Aorta (tissue), 5 donors: ENCODE measurements around the gene CCNB3. TPM values are rescaled to one million over a fixed set of nuclear protein-coding genes. Genes with fewer than 3 reads are reported as not detected.
A peak's percentile ranks its signal among the peaks of the same experiment; 100 is the strongest.

Experiments used
- ATAC-seq: fragments of 200-7000 bp; cut with Tn5 transposase; one replicate; pipeline ENCODE4 v1.9.1; 2022; ENCODE audit warnings: moderate library complexity; ENCODE audit not compliant: low FRiP score
- DNase-seq, 2 donors: peaks; one replicate each; pipeline ENCODE4 v3.0.0-alpha.2; 2020
- H3K27ac ChIP-seq, 2 donors: one replicate each; pipeline ENCODE4 v1.5.1; 2013; ENCODE audit warnings: low read length in 2 of 2, mild to moderate bottlenecking in 2 of 2, moderate library complexity in 2 of 2, control low read depth in 1 of 2, inconsistent platforms in 1 of 2, low read depth in 1 of 2
- H3K27me3 ChIP-seq, 2 donors: one replicate each; pipeline ENCODE4 v1.6.1; 2013; ENCODE audit warnings: control low read depth in 1 of 2, low read length in 1 of 2, mild to moderate bottlenecking in 1 of 2, moderate library complexity in 1 of 2; ENCODE audit not compliant: insufficient read depth in 2 of 2, control insufficient read depth in 1 of 2
- H3K36me3 ChIP-seq, 2 donors: one replicate each; pipeline ENCODE4 v1.6.1; 2013; ENCODE audit warnings: control low read depth in 1 of 2, low read length in 1 of 2, mild to moderate bottlenecking in 1 of 2; ENCODE audit not compliant: insufficient read depth in 2 of 2, control insufficient read depth in 1 of 2
- H3K4me1 ChIP-seq, 2 donors: one replicate each; pipeline ENCODE4 v1.6.1; 2013; ENCODE audit warnings: low read length in 2 of 2, control low read depth in 1 of 2, mild to moderate bottlenecking in 1 of 2, moderate library complexity in 1 of 2; ENCODE audit not compliant: insufficient read depth in 2 of 2, control insufficient read depth in 1 of 2
- H3K4me3 ChIP-seq, 2 donors: one replicate each; pipeline ENCODE4 v1.5.1; 2013; ENCODE audit warnings: low read length in 2 of 2, control low read depth in 1 of 2, mild to moderate bottlenecking in 1 of 2
- H3K9me3 ChIP-seq: one replicate; pipeline ENCODE4 v1.6.1; 2013; ENCODE audit warnings: mild to moderate bottlenecking, low read length; ENCODE audit not compliant: control insufficient read depth
- WGBS, 2 donors: extraction: QIAGEN DNeasy Blood & Tissue Kit; methylation state at CpG; one replicate each; pipeline ENCODE4 v1.1.7; 2013; 5-methylcytosine and 5-hydroxymethylcytosine counted together
- intact Hi-C, 2 donors: fragments of 100-400 bp; cut with DNase I; formaldehyde crosslinking; loops; one replicate each; pipeline versions ENCODE4 v1.14.2 to v1.15.0; 2022
- long read RNA-seq, 2 donors: library from polyadenylated mRNA; unstranded; transcript quantifications; one replicate each; pipeline ENCODE4 v2.0.0, GENCODE V29; 2020 to 2021
- polyA plus RNA-seq, 2 donors: library from polyadenylated mRNA; stranded (reverse); fragments of 200-250 nt; gene quantifications; one replicate each; pipeline ENCODE4 v1.2.3, GENCODE V29; 2013
- total RNA-seq, 2 donors: library from RNA; stranded (reverse); fragmentation: NEBNext Ultra II Directional; extraction: Animal tissue kit (Norgen Biotek cat#: 25700); gene quantifications; one replicate each; pipeline ENCODE4 v1.2.1, GENCODE V29; 2021
- donor health status: healthy with polysubstance abuse.
- donor health status: Bipolar disorder and iron deficiency.
- donor health status: DM: no; HTN: no; CAD: no.
- donor health status: DM: no; HTN: no; CAD: no.
- donor health status: DM: yes; HTN: yes; CAD: no.

Gene CCNB3
- under 1 TPM in 1 of 2 donors, not detected in 1; 0.32 TPM for total RNA-seq
- polyA plus RNA-seq, result not detected
- long read RNA-seq, donor 1, partial matches to known transcripts, result 0 of 1 reads
- long read RNA-seq, donor 1, other reads (novel, unspliced or antisense), result 1 of 1 reads
- long read RNA-seq, donor 2, result 0 reads

GRCh38 chrX:50204364-50204899 is at the start of gene CCNB3:
Gene CCNB3 (plus strand): TSS chrX:50204765. CDS start chrX:50285164, 80,399 bp downstream.
- H3K27me3 ChIP-seq, result no peaks in the 10 kb centered on the region
- ATAC-seq (peak; percentile 85), DNase-seq (peak; percentile 82 to 86)
- intact Hi-C loops, result no loop called here
- no peaks in the 10 kb centered on the region for H3K4me1 ChIP-seq
- no peak within 1 kb of the TSS for H3K27ac ChIP-seq
- no peaks in the 10 kb centered on the region for H3K9me3 ChIP-seq
- WGBS, 2 donors, result 1 to 10% methylated on average over 19 of the region's 19 CpGs
- H3K36me3 ChIP-seq, result no peaks in the 10 kb centered on the region
- H3K4me3 ChIP-seq, result no peak within 1 kb of the TSS

- H3K27me3 ChIP-seq, result no peaks in the 10 kb centered on the region
- H3K4me3 ChIP-seq, result no peak overlapping the region
- no peaks in the 10 kb centered on the region for H3K4me1 ChIP-seq
- no peaks in the 10 kb centered on the region for H3K36me3 ChIP-seq
- no peak for ATAC-seq
- DNase-seq, result no peak
- H3K9me3 ChIP-seq, result no peaks in the 10 kb centered on the region
- no peak overlapping the region for H3K27ac ChIP-seq
- 20 to 25% methylated on average over 4 of the region's 4 CpGs for WGBS, 2 donors
- intact Hi-C loops, result no loop called here
These were observed 46.9 kb upstream of the CCNB3 start for GRCh38 chrX:50157545-50158135.

GRCh38 chrX:50158593-50158992 is 46.0 kb upstream of the CCNB3 start:
- intact Hi-C loops, result no loop called here
- Histone ChIP-seq H3K36me3 (no peaks in the 10 kb centered on the region), H3K4me1 (no peaks in the 10 kb centered on the region), H3K27ac (no peak overlapping the region), H3K9me3 (no peaks in the 10 kb centered on the region), H3K4me3 (no peak overlapping the region), H3K27me3 (no peaks in the 10 kb centered on the region)
- no peak for ATAC-seq
- DNase-seq, result no peak
- 11 to 18% methylated on average over 1 of the region's 1 CpG for WGBS, 2 donors

GRCh38 chrX:50161127-50161526 is 43.4 kb upstream of the CCNB3 start:
- Histone ChIP-seq H3K36me3 (no peaks in the 10 kb centered on the region), H3K4me1 (no peaks in the 10 kb centered on the region), H3K27me3 (no peaks in the 10 kb centered on the region), H3K9me3 (no peaks in the 10 kb centered on the region), H3K4me3 (no peak overlapping the region), H3K27ac (no peak overlapping the region)
- DNase-seq (no peak), ATAC-seq (no peak)
- intact Hi-C loops, result no loop called here
- 52 to 72% methylated on average over 3 of the region's 3 CpGs for WGBS, 2 donors

- Histone ChIP-seq H3K36me3 (no peaks in the 10 kb centered on the region), H3K9me3 (no peaks in the 10 kb centered on the region), H3K4me3 (no peak overlapping the region), H3K4me1 (no peaks in the 10 kb centered on the region), H3K27me3 (no peaks in the 10 kb centered on the region), H3K27ac (no peak overlapping the region)
- WGBS, 2 donors, result 74 to 84% methylated on average over 5 of the region's 5 CpGs
- DNase-seq (no peak), ATAC-seq (no peak)
- intact Hi-C loops, result no loop called here
These were observed 38.8 kb upstream of the CCNB3 start for GRCh38 chrX:50165727-50166126.

- no peak overlapping the region for H3K4me3 ChIP-seq
- H3K36me3 ChIP-seq, result no peaks in the 10 kb centered on the region
- ATAC-seq (no peak), DNase-seq (no peak)
- H3K27me3 ChIP-seq, result no peaks in the 10 kb centered on the region
- 69 to 72% methylated on average over 7 of the region's 7 CpGs for WGBS, 2 donors
- no peak overlapping the region for H3K27ac ChIP-seq
- no peaks in the 10 kb centered on the region for H3K9me3 ChIP-seq
- no peaks in the 10 kb centered on the region for H3K4me1 ChIP-seq
- intact Hi-C loops, result no loop called here
These were observed 37.2 kb upstream of the CCNB3 start for GRCh38 chrX:50167366-50167765.

- 67 to 68% methylated on average over 5 of the region's 5 CpGs for WGBS, 2 donors
- ATAC-seq (no peak), DNase-seq (no peak)
- Histone ChIP-seq H3K9me3 (no peaks in the 10 kb centered on the region), H3K27ac (no peak overlapping the region), H3K4me3 (no peak overlapping the region), H3K4me1 (no peaks in the 10 kb centered on the region), H3K36me3 (no peaks in the 10 kb centered on the region), H3K27me3 (no peaks in the 10 kb centered on the region)
- intact Hi-C loops, result no loop called here
These were observed 36.3 kb upstream of the CCNB3 start for GRCh38 chrX:50168241-50168687.

GRCh38 chrX:50169717-50170116 is 34.8 kb upstream of the CCNB3 start:
- ATAC-seq, result no peak
- intact Hi-C loops, result no loop called here
- H3K4me1 ChIP-seq, result no peaks in the 10 kb centered on the region
- H3K36me3 ChIP-seq, result no peaks in the 10 kb centered on the region
- H3K27ac ChIP-seq, result no peak overlapping the region
- no peaks in the 10 kb centered on the region for H3K9me3 ChIP-seq
- DNase-seq, result no peak
- WGBS, 2 donors, result 69 to 78% methylated on average over 3 of the region's 3 CpGs
- H3K27me3 ChIP-seq, result no peaks in the 10 kb centered on the region
- H3K4me3 ChIP-seq, result no peak overlapping the region
